Raji (cell line): ENCODE results near the gene ZNF280C.

ENCODE experiments used
- POLR2A ChIP-seq: IDR thresholded peaks from 2 replicates; pipeline ENCODE4 v1.6.1; 2011; ENCODE audit warnings: low read depth, low read length, control low read depth; ENCODE audit not compliant: insufficient read depth

ZNF280C gene

GRCh38 chrX:130280901-130281300, 12.2 kb upstream of the ZNF280C start:
- no peak for TF ChIP-seq POLR2A

GRCh38 chrX:130267956-130268448, 697 bp downstream of the ZNF280C start:
- TF ChIP-seq POLR2A = no peak

DNA sequence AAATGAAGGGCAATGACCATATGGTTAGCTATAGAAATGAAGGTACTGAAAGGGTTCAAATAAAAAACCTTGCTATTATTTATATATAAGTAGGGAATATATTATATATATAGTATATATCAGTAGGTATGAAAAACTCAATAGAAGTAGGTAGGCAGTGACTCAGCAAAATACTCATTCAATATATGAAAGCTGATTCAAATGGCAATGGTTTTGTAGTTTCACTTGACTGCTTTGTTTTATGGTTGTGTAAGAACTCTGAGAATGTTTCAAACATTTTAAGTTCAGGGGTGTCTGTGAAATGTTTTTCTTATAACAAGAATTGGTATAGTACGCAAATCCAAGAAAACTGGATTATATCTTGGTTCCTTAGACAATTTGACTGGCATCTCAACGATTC, 4.1 kb downstream of the ZNF280C start:
- TF ChIP-seq POLR2A = no peak

GRCh38 chrX:130263016-130263415, 5.7 kb downstream of the ZNF280C start:
- no peak for TF ChIP-seq POLR2A

- TF ChIP-seq POLR2A = no peak
These were observed 6.5 kb downstream of the ZNF280C start for GRCh38 chrX:130262231-130262630.

DNA sequence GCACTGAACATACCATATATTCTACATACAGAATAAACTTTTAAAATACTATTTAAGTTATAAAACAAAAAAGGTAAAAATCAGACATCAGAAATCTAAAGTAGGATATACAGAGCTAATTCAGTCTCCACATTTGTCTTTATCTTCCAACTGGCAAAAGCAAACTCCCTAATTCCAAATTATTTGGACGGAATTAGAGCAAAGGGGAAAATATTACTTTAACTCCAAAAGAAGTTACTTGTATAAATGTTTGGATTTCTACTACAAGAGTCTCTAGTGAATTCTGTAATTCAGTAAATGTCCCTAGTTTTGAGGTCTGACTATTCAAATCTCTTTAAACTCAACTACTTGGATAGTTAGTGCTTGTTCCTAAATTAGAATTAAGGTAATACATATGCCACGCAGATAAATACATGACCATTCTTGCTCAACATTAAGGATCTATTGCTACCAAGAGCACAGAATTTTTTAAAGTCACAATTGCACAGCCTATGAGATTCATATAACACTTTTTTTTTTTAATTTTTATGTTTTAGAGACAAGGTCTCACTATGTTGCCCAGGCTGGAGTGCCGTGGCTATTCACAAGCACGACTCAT, 7.3 kb downstream of the ZNF280C start:
- TF ChIP-seq POLR2A = no peak

DNA sequence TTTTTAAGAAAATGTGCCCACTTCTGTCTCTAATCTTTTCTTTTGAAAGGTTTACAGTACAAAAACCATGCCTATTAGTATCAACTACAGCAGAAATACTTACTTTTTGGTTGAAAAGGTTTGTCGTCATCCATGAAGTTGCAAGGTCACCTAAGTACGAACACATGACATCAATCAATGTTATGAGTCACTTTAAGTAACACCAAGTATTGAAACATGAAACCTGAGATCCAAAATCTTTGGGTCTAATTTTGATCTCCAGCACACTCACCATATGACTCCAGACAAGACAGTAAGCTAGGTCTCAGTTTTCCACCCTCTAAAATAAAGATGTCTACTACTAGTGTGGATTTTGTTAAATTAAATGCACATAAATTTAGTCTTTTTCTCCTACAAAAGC, 8.4 kb downstream of the ZNF280C start:
- TF ChIP-seq POLR2A = no peak

GRCh38 chrX:130253916-130254315, 14.8 kb downstream of the ZNF280C start:
- TF ChIP-seq POLR2A = no peak

DNA sequence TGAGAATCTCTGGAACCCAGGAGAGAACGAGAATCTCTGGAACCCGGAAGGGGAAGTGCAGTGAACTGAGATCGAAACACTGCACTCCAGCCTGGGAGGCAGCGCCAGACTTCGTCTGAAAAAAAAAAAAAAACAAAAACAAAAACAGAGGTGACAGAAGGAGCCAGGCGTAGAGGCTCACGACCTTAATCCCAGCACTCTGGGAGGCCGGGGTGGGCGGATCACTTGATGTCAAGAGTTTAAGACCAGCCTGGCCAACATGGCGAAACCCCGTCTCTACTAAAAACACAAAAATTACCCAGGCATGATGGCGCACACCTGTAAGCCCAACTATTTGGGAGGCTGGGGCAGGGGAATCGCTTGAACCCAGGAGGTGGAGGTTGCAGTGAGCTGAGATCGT, 17.0 kb downstream of the ZNF280C start:
- no peak for TF ChIP-seq POLR2A

GRCh38 chrX:130247996-130248395, 20.7 kb downstream of the ZNF280C start:
- TF ChIP-seq POLR2A = no peak

DNA sequence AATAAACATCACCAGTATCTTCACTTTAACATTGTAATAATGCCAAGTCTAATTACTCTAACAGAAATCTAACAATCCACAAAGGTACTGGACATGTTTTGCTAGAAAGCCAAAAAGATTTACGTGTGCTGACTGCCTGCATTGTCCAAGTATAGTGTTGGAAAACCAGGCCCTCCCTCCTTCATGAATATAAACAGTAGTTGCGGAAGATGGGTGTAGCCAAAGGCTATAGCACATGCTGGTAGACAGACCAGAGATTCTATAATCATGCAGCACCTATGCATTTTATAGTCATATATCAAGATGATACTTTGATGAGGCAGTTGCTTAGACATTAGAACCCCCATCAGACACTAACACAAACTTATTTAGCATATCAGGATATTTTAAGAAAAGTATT, 22.6 kb downstream of the ZNF280C start:
- TF ChIP-seq POLR2A = no peak

GRCh38 chrX:130245441-130245840, 23.3 kb downstream of the ZNF280C start:
- no peak for TF ChIP-seq POLR2A

- no peak for TF ChIP-seq POLR2A
These were observed 39.8 kb downstream of the ZNF280C start for GRCh38 chrX:130228871-130229270.

DNA sequence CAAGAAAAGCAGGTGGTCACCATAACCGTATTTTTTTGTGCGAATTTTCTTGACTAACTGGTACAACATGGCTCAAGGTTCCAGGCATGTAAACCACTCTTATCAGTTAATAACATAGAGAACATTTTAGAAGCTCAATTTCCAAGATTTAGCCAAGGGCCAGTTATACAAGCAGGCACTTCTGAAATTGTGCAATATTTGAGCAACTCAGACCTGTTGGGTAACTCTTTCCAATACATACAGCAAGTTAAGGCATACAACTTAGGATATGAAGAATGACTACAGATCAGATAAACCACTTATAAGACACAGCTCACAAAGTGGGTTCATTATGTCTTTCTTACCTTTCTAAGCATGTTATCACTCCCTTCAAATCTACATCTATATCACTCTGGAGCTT, 43.9 kb downstream of the ZNF280C start:
- TF ChIP-seq POLR2A = no peak

GRCh38 chrX:130216320-130216719, 52.4 kb downstream of the ZNF280C start:
- TF ChIP-seq POLR2A = no peak

DNA sequence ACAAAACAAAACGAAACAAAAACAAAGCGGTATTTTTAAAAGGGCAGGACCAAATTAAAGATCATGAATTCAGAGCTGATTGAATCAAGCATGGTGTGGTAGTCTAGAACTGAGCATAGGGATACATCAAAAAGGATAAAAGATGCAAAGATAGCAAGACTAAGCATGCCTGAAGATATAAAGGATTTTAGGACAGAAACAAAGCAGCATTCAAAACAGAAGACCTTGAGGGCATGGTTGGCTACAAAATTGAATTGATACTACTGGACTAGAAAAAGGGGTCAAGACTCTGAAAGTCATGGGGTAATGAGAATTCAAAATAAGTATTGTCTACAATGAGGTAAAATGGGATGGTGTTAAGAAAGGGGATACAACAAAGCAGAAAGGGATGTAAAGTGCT, 55.3 kb downstream of the ZNF280C start:
- TF ChIP-seq POLR2A = no peak

- TF ChIP-seq POLR2A = no peak
These were observed 56.3 kb downstream of the ZNF280C start for GRCh38 chrX:130212371-130212770.
